Calu3 (cell line): Measurements from ENCODE around the gene TAAR8. TPM values are rescaled to one million over a fixed set of nuclear protein-coding genes. Genes with fewer than 3 reads are reported as not detected.
"Not testable (repeated sequence)": the region's sequence is repeated elsewhere in the genome, so short reads cannot be mapped to it uniquely, and the experiment has no call there.

Experiments
- BruUV-seq: library from RNA; stranded (reverse); fragments of 400-500 nt; replicated peaks from 2 replicates; lab custom pipeline; 2021; lab: Mats Ljungman, UMichigan
- CTCF ChIA-PET: fragments of 300-600 bp; sonication (Branson Sonifier 250); formaldehyde crosslinking; loops from one replicate; lab custom pipeline; 2022; ENCODE audit warnings: antibody characterized with exemption; lab: Charles Lee
- DNase-seq: peaks from one replicate; pipeline ENCODE4 v3.0.0; 2022
- H3K27ac Mint-ChIP-seq: one replicate; pipeline ENCODE4 v1.8.0; 2022; ENCODE audit warnings: mixed read lengths; ENCODE audit not compliant: unreplicated experiment
- H3K27me3 Mint-ChIP-seq: one replicate; pipeline ENCODE4 v1.8.0; 2022; ENCODE audit warnings: mixed read lengths; ENCODE audit not compliant: unreplicated experiment
- H3K36me3 Mint-ChIP-seq: one replicate; pipeline ENCODE4 v1.8.0; 2022; ENCODE audit warnings: mild to moderate bottlenecking, moderate library complexity, mixed read lengths; ENCODE audit not compliant: insufficient read depth, unreplicated experiment
- H3K4me1 Mint-ChIP-seq: one replicate; pipeline ENCODE4 v1.8.0; 2022; ENCODE audit warnings: mild to moderate bottlenecking, low read depth, mixed read lengths; ENCODE audit not compliant: unreplicated experiment
- H3K4me3 Mint-ChIP-seq: one replicate; pipeline ENCODE4 v1.8.0; 2022; ENCODE audit warnings: mild to moderate bottlenecking, low read depth, moderate library complexity, mixed read lengths; ENCODE audit not compliant: unreplicated experiment
- H3K9me3 Mint-ChIP-seq: one replicate; pipeline ENCODE4 v1.8.0; 2022; ENCODE audit warnings: low read depth, mixed read lengths; ENCODE audit not compliant: unreplicated experiment
- intact Hi-C: fragments of 100-400 bp; cut with micrococcal nuclease; formaldehyde crosslinking; loops from one replicate; pipeline ENCODE4 v1.10.0; 2022; ENCODE audit not compliant: unreplicated experiment
- total RNA-seq: library from RNA; stranded (reverse); gene quantifications from 2 replicates; pipeline ENCODE4 v1.2.3, GENCODE V29; 2022
- TF ChIP-seq, protein P1 (sequence below): fragments of 200-600 bp; IDR thresholded peaks from one replicate; pipeline ENCODE4 v1.8.0; 2022; ENCODE audit warnings: antibody characterized with exemption; ENCODE audit not compliant: unreplicated experiment

The TAAR8 gene
- total RNA-seq, 1 experiment from 2014 or later: not detected

DNA sequence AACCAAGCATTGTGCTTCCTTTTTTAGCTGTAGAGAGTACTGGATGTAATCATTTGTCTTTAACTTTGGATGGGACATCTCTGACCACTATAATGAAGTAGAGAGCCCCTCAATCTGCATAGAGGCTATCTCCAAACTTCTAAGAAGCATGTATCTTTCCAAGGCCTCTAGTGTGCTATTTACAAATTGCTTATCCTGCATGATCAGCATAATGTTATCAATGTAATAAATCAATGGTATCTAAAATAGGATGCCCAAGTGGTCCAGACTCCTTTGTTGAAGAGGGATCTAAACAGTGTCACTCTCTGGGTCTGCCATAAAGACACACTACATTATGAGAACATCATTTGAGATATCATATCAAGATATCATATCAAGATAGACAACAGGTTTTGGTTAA lies 7.6 kb upstream of the TAAR8 start:
- BruUV-seq: no TSS peak
- Mint-ChIP-seq H3K27me3 (no peaks in the 10 kb centered on the region), H3K27ac (no peak overlapping the region), H3K9me3 (no peaks in the 10 kb centered on the region), H3K4me1 (peaks cover 10% of the 10 kb centered on the region), H3K4me3 (no peak overlapping the region), H3K36me3 (no peaks in the 10 kb centered on the region)
- TF ChIP-seq, protein P1, sequence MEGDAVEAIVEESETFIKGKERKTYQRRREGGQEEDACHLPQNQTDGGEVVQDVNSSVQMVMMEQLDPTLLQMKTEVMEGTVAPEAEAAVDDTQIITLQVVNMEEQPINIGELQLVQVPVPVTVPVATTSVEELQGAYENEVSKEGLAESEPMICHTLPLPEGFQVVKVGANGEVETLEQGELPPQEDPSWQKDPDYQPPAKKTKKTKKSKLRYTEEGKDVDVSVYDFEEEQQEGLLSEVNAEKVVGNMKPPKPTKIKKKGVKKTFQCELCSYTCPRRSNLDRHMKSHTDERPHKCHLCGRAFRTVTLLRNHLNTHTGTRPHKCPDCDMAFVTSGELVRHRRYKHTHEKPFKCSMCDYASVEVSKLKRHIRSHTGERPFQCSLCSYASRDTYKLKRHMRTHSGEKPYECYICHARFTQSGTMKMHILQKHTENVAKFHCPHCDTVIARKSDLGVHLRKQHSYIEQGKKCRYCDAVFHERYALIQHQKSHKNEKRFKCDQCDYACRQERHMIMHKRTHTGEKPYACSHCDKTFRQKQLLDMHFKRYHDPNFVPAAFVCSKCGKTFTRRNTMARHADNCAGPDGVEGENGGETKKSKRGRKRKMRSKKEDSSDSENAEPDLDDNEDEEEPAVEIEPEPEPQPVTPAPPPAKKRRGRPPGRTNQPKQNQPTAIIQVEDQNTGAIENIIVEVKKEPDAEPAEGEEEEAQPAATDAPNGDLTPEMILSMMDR: no peak
- no peak for DNase-seq
- CTCF ChIA-PET: no interaction called here
- intact Hi-C loops: no loop called here

DNA sequence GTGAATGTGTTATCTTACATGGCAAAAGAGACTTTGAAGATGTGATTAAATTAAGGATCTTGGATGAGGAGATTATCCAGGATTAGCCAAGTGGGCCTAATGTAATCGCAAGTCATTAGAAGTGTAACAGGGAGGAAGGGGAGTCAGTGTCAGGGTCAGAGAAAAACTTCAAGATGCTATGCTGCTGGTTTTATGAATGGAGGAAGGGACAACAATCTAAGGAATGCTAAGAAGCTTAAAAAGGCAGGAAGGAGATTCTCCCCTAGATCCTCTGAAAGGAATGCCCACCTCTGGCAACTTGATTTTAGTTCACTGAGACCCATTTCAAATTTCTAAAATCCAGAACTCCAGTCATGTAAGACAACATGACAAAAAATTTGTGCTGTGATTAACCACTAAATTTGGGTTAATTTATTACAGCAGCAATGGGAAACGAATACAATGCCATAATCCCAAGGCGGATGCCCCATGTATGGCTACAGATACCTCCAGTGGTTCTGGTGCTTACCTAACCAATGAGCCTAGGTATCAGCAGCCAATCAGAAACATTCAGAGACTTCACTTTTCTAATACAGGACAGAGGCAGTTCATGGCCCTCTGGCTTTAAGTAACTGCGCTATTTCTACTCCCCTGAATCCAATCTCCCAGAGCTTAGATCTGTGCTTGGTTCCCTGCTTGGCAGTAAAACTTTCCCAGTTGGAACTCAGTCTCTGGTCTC lies 3.6 kb upstream of the TAAR8 start:
- Mint-ChIP-seq H3K27ac (no peak overlapping the region), H3K4me3 (no peak overlapping the region), H3K4me1 (peaks cover 2% of the 10 kb centered on the region), H3K9me3 (no peaks in the 10 kb centered on the region), H3K27me3 (no peaks in the 10 kb centered on the region), H3K36me3 (no peaks in the 10 kb centered on the region)
- DNase-seq: no peak
- TF ChIP-seq, protein P1: no peak
- no TSS peak for BruUV-seq
- CTCF ChIA-PET: no interaction called here
- intact Hi-C loops: no loop called here

DNA sequence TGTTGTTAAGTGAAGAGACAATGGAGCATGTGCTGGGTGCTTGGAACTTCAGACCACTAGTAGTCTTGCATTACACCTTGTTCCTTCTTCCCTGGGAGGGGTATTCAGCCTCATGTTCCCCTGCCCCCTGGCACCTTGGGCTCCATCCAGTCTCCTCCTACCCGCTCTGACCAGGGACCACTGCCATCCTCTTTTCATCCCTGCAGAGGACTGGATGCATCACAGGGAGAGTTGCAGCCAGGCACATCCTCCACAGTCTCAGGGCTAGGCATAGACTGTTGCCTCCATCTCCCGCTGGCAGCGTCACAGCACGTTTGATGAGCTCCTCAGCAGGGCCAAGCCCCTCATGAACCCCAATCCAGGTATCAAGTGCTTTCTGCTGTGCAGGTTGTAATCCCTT lies 1.3 kb upstream of the TAAR8 start:
- H3K27me3 Mint-ChIP-seq: no peaks in the 10 kb centered on the region
- H3K27ac Mint-ChIP-seq: no peak overlapping the region
- no peaks in the 10 kb centered on the region for H3K9me3 Mint-ChIP-seq
- no peaks in the 10 kb centered on the region for H3K36me3 Mint-ChIP-seq
- no TSS peak for BruUV-seq
- no peak for DNase-seq
- TF ChIP-seq, protein P1: no peak
- CTCF ChIA-PET: interaction anchor here (0.8 kb wide), 1 partner anchor 34 kb away, joined by 3 read pairs; no protein-coding TSS in a partner anchor
- intact Hi-C loops: no loop called here
- no peaks in the 10 kb centered on the region for H3K4me1 Mint-ChIP-seq
- no peak overlapping the region for H3K4me3 Mint-ChIP-seq

DNA sequence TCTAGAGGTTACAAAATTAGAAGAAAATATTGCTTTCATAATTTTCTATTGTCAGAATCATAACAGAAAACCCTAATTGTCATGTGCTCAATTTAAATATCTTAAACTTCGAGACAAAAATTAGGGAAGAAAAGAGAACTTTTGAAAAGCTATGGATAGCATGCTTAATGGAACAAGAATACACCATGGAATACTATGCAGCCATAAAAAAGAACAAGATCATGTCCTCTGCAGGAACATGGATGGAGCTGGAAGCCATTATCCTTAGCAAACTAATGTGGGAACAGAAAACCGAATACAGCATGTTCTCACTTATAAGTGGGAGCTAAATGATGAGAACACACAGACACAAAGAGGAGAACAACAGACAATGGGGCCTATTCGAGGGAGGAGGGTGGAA lies 7.6 kb downstream of the TAAR8 start:
- CTCF ChIA-PET, H3K27ac Mint-ChIP-seq, H3K9me3 Mint-ChIP-seq, H3K4me3 Mint-ChIP-seq, H3K4me1 Mint-ChIP-seq, H3K27me3 Mint-ChIP-seq, H3K36me3 Mint-ChIP-seq, DNase-seq, BruUV-seq, intact Hi-C loops: not testable (repeated sequence)

DNA sequence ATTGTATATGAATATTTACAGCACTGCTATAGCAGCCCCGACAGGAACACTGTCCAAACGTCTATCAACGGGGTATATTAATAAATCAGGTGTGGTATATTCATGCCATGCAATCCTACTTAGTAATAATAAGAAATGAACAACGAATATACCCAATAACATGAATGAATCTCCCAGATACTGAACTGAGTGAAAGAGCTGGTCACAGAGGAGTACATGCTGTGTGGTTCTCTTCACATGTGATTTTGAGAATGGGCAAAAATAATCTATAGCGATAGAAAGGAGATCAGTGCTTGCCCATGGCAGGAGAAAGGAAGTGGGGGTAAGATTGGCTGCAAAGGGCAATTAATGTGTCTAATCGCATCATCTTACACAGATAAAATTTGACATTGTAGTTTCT lies 13.9 kb downstream of the TAAR8 start:
- intact Hi-C loops: no loop called here
- Mint-ChIP-seq H3K4me1 (peaks cover 7% of the 10 kb centered on the region), H3K27me3 (no peaks in the 10 kb centered on the region), H3K4me3 (no peak overlapping the region), H3K9me3 (peaks cover 2% of the 10 kb centered on the region), H3K27ac (no peak overlapping the region), H3K36me3 (no peaks in the 10 kb centered on the region)
- TF ChIP-seq, protein P1: no peak
- CTCF ChIA-PET: no interaction called here
- BruUV-seq: no TSS peak
- no peak for DNase-seq
